Hepatocyte (in vitro differentiated cells): ENCODE results near the gene MIGA1. TPM values are rescaled to one million over a fixed set of nuclear protein-coding genes. Genes with fewer than 3 reads are reported as not detected.
"Not testable (repeated sequence)": the region's sequence is repeated elsewhere in the genome, so short reads cannot be mapped to it uniquely, and the experiment has no call there.

Experiments
- DNase-seq: peaks from one replicate; pipeline ENCODE4 v3.0.0-alpha.2; 2016; ENCODE audit warnings: low spot score
- H2AFZ ChIP-seq: fragments of 200-600 bp; sonication (generic); 2 replicates; pipeline ENCODE4 v1.6.0; 2016; ENCODE audit warnings: antibody characterized with exemption, mild to moderate bottlenecking
- H3K27ac ChIP-seq: fragments of 200-600 bp; sonication (generic); 2 replicates; pipeline ENCODE4 v1.5.1; 2016; ENCODE audit warnings: mild to moderate bottlenecking
- H3K27me3 ChIP-seq: fragments of 200-600 bp; sonication (generic); 2 replicates; pipeline ENCODE4 v1.6.1; 2016
- H3K36me3 ChIP-seq: fragments of 200-600 bp; sonication (generic); replicated peaks from 2 replicates; pipeline ENCODE4 v1.5.1; 2016; ENCODE audit warnings: low read depth; ENCODE audit not compliant: insufficient read depth
- H3K4me1 ChIP-seq: fragments of 200-600 bp; sonication (generic); 2 replicates; pipeline ENCODE4 v1.5.1; 2016; ENCODE audit warnings: mild to moderate bottlenecking, moderate library complexity; ENCODE audit not compliant: insufficient read depth
- H3K4me2 ChIP-seq: fragments of 200-600 bp; sonication (generic); 2 replicates; pipeline ENCODE4 v1.6.0; 2016
- H3K4me3 ChIP-seq: fragments of 200-600 bp; sonication (generic); 2 replicates; pipeline ENCODE4 v1.5.1; 2016; ENCODE audit warnings: mild to moderate bottlenecking
- H3K79me2 ChIP-seq: fragments of 200-600 bp; sonication (generic); 2 replicates; pipeline ENCODE4 v1.6.0; 2017; ENCODE audit warnings: mild to moderate bottlenecking
- H3K9me2 ChIP-seq: fragments of 200-600 bp; sonication (generic); replicated peaks from 2 replicates; pipeline ENCODE4 v1.6.0; 2017; ENCODE audit warnings: mild to moderate bottlenecking; ENCODE audit not compliant: insufficient read depth
- H3K9me3 ChIP-seq: fragments of 200-600 bp; sonication (generic); 2 replicates; pipeline ENCODE4 v1.5.1; 2016; ENCODE audit warnings: low read depth, mild to moderate bottlenecking
- H4K20me1 ChIP-seq: fragments of 200-600 bp; sonication (generic); 2 replicates; pipeline ENCODE4 v1.6.0; 2016; ENCODE audit warnings: mild to moderate bottlenecking; ENCODE audit not compliant: insufficient read depth, poor library complexity, severe bottlenecking
- CTCF ChIP-seq: fragments of 200-600 bp; sonication (generic); IDR thresholded peaks from 2 replicates; pipeline ENCODE4 v1.5.1; 2016; ENCODE audit warnings: antibody characterized with exemption, mild to moderate bottlenecking; ENCODE audit not compliant: poor library complexity
- EZH2 ChIP-seq: fragments of 200-600 bp; sonication (generic); IDR thresholded peaks from 2 replicates; pipeline ENCODE4 v1.6.1; 2016; ENCODE audit warnings: antibody characterized with exemption, mild to moderate bottlenecking, borderline replicate concordance
- EZH2phosphoT487 ChIP-seq: fragments of 200-600 bp; sonication (generic); IDR thresholded peaks from one replicate; pipeline ENCODE4 v1.6.1; 2018; ENCODE audit warnings: antibody characterized with exemption, mild to moderate bottlenecking, low read depth, moderate library complexity; ENCODE audit not compliant: unreplicated experiment, severe bottlenecking
- WGBS: methylation state at CpG from one replicate; pipeline ENCODE4 v1.1.6; 2016; ENCODE audit warnings: low lambda C conversion rate; ENCODE audit errors: missing lambda C conversion rate; 5-methylcytosine and 5-hydroxymethylcytosine counted together
- polyA plus RNA-seq: library from polyadenylated mRNA; unstranded; fragments of >200 nt; fragmentation: Nextera tagmentation; extraction: Ambion mirVana; gene quantifications from 2 replicates; pipeline ENCODE4 v1.2.1, GENCODE V29; 2016
- total RNA-seq: library from RNA; depleted of rRNA; stranded (reverse); fragments of >200 nt; gene quantifications from 2 replicates; pipeline ENCODE4 v1.2.3, GENCODE V29; 2014

MIGA1 gene
- total and polyA plus RNA-seq, 2 experiments from 2014 or later, result 8.8 to 18.1 TPM

GRCh38 chr1:77811589-77811988 is 32.1 kb downstream of the MIGA1 start:
- 97% methylated on average over 13 of the region's 21 CpGs for WGBS
- H3K27ac ChIP-seq, H3K9me2 ChIP-seq, H3K4me2 ChIP-seq, H3K27me3 ChIP-seq, H3K4me1 ChIP-seq, DNase-seq, H3K9me3 ChIP-seq, H3K36me3 ChIP-seq, H3K4me3 ChIP-seq, H4K20me1 ChIP-seq, H2AFZ ChIP-seq, H3K79me2 ChIP-seq: not testable (repeated sequence)

GRCh38 chr1:77817368-77818209 is 38.1 kb downstream of the MIGA1 start:
- Histone ChIP-seq H4K20me1 (no peaks in the 10 kb centered on the region), H3K4me1 (no peaks in the 10 kb centered on the region), H3K4me2 (no peak overlapping the region), H3K9me2 (no peaks in the 10 kb centered on the region), H3K4me3 (no peak overlapping the region), H2AFZ (no peak overlapping the region), H3K27me3 (no peaks in the 10 kb centered on the region), H3K79me2 (no peaks in the 10 kb centered on the region), H3K27ac (no peak overlapping the region), H3K9me3 (no peaks in the 10 kb centered on the region), H3K36me3 (peaks cover 6% of the 10 kb centered on the region)
- 85% methylated on average over 7 of the region's 7 CpGs for WGBS
- no peak for TF ChIP-seq EZH2
- no peak for TF ChIP-seq EZH2phosphoT487
- TF ChIP-seq CTCF, result no peak
- no peak for DNase-seq

- Histone ChIP-seq H3K36me3 (peaks cover 6% of the 10 kb centered on the region), H3K9me2 (no peaks in the 10 kb centered on the region)
- TF ChIP-seq CTCF (no peak), EZH2 (no peak), EZH2phosphoT487 (no peak)
Observed at GRCh38 chr1:77820121-77820520, 40.7 kb downstream of the MIGA1 start.

GRCh38 chr1:77824079-77824478 is 44.6 kb downstream of the MIGA1 start:
- Histone ChIP-seq H4K20me1 (no peaks in the 10 kb centered on the region), H2AFZ (no peak overlapping the region), H3K79me2 (no peaks in the 10 kb centered on the region), H3K27ac (no peak overlapping the region), H3K9me2 (no peaks in the 10 kb centered on the region), H3K4me2 (no peak overlapping the region), H3K4me1 (peaks cover 3% of the 10 kb centered on the region), H3K9me3 (no peaks in the 10 kb centered on the region), H3K36me3 (no peaks in the 10 kb centered on the region), H3K4me3 (no peak overlapping the region), H3K27me3 (no peaks in the 10 kb centered on the region)
- no peak for DNase-seq
- WGBS, result 91% methylated on average over 2 of the region's 2 CpGs
- no peak for TF ChIP-seq EZH2phosphoT487
- no peak for TF ChIP-seq EZH2
- no peak for TF ChIP-seq CTCF

More at GRCh38 chr1:77820121-77820520, 40.7 kb downstream of the MIGA1 start:
- Histone ChIP-seq H3K27ac (no peak overlapping the region), H3K4me3 (no peak overlapping the region), H4K20me1 (no peaks in the 10 kb centered on the region), H3K79me2 (no peaks in the 10 kb centered on the region), H3K9me3 (no peaks in the 10 kb centered on the region), H3K27me3 (no peaks in the 10 kb centered on the region), H2AFZ (no peak overlapping the region), H3K4me1 (peaks cover 3% of the 10 kb centered on the region), H3K4me2 (no peak overlapping the region)
- no peak for DNase-seq
- 85% methylated on average over 1 of the region's 1 CpG for WGBS
